IMR-90 (cell line): Measurements from ENCODE around the gene VDR.

Experiments
- CEBPB ChIP-seq: IDR thresholded peaks from 2 replicates; pipeline ENCODE4 v1.6.1; 2012; ENCODE audit warnings: low read depth, low read length, improper control_type of control experiment
- CHD1 ChIP-seq: IDR thresholded peaks from 2 replicates; pipeline ENCODE4 v1.6.1; 2012; ENCODE audit warnings: low read depth, low read length, improper control_type of control experiment
- CTCF ChIP-seq: conservative IDR thresholded peaks from 2 replicates; pipeline ENCODE4 v1.5.1; 2012; ENCODE audit warnings: mild to moderate bottlenecking, low read depth, low read length, improper control_type of control experiment
- RFX5 ChIP-seq: IDR thresholded peaks from 2 replicates; pipeline ENCODE4 v1.8.0; 2012; ENCODE audit warnings: low read depth, mild to moderate bottlenecking, low read length, moderate library complexity
- USF2 ChIP-seq: fragments of 150-350 bp; IDR thresholded peaks from 2 replicates; pipeline ENCODE4 v1.6.1; 2017; ENCODE audit warnings: mild to moderate bottlenecking, antibody characterized with exemption, low read length, low read depth

- TF ChIP-seq RFX5 (no peak), CEBPB (peak; percentile 72), CHD1 (no peak), CTCF (no peak), USF2 (no peak)
Measured at GRCh38 chr12:47885566-47885965, 19.2 kb downstream of the VDR start.
